Stimulated activated CD8-positive, alpha-beta memory T cell treated with anti-CD3 and anti-CD28 coated beads, Interleukin-7, amount 100 ng/mL, for 1 hour (primary cell): ENCODE results near the gene SCN2A.
"Not testable (repeated sequence)": the region's sequence is repeated elsewhere in the genome, so short reads cannot be mapped to it uniquely, and the experiment has no call there.

ENCODE experiments used
- DNase-seq, 2 donors: peaks; one replicate each; pipeline ENCODE4 v3.0.0-alpha.2; 2020; ENCODE audit warnings: low read depth in 2 of 2

Gene SCN2A

DNA sequence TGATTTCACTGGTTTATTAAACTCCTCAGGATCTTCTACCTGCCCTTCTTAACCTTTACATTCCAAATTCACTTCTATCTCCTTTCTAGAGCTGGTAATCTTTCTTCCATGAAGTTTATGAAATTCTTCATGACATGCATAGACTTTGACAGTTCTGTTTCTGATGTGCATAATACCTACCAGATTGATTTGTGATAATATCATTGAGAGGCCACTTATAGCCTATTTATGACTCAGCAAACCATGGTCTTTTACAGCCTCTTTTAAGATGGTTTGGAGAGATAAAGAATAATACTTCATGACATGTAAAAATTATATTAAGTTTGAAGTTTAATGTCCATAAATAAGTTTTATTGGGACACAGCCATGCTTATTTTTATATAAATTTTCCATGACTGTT is 14.0 kb downstream of the SCN2A start:
- no peak for DNase-seq

GRCh38 chr2:165256618-165257017 is 17.4 kb downstream of the SCN2A start:
- DNase-seq = no peak

DNA sequence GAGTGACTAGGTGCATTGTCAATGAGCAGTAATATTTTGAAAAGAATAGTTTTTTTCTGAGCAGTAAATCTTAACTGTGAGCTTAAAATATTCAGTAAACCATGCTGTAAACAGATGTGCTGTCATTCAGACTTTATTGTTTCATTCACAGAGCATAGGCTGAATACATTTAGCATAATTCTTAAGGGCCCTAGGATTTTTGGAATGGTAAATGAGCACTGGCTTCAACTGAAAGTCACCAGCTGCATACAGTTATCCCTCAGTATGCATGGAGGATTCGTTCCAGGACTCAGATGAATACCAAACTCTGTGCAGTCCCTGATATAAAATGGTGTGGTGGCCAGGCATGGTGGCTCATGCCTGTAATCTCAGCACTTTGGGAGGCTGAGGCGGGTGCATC is 21.1 kb downstream of the SCN2A start:
- not testable (repeated sequence) for DNase-seq

GRCh38 chr2:165268754-165269153 is 29.5 kb downstream of the SCN2A start:
- DNase-seq = no peak

- no peak for DNase-seq
These were observed 34.0 kb downstream of the SCN2A start for GRCh38 chr2:165273176-165273575.

- DNase-seq = no peak
These were observed 35.5 kb downstream of the SCN2A start for GRCh38 chr2:165274698-165275097.

DNA sequence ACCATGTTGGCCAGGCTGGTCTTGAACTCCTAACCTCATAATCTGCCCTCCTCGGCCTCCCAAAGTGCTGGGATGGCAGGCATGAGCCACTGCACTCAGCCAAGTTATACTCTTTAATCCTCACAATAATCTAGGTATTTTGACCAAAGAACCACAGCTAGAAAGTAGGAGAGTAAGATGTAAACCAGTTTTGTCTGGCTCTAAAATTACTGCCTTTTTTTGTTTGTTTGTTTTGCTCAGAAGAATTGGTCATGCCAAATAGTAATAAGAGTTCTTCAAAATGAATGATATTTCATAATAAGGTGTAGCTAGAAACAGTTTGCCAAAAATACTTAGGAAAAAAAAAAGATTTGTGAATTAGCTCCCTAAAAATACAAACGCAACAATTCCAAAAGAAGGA is 36.7 kb downstream of the SCN2A start:
- no peak for DNase-seq

- no peak for DNase-seq
These were observed 38.1 kb downstream of the SCN2A start for GRCh38 chr2:165277295-165277694.

DNA sequence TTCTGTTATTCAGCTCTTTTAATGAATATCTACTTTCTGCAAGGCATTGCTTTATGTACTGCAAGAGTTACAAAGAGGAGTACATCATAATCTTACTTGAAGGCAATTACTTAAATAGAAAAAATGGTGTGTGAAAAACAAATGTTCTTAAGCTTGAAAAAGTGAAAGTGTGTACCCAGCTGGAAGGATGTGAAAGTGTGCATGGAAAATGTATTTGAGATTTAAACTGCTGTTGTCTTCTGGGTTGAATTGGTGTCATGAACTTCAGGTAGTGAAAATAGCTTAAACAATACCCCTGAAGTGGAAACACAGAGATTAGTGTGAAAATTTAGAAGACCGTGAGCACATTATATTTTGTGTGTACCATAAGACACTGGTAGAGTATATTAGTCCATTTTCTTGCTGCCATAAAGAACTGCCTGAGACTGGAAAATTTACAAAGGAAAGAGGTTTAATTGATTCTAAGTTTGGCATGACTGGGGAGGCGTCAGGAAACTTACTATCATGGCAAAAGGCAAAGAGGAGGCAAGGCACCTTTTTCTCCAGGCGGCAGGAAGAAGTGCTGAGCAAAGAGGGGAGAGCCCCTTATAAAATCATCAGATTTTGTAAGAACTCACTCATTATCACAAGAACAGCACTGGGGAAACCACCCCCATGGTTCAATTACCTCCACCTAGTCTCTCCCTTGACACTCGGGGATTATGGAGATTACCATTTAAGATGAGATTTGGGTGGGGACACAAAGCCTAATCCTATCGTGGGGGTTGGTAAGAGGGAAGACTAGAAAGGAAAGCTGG is 38.8 kb downstream of the SCN2A start:
- DNase-seq = no peak

DNA sequence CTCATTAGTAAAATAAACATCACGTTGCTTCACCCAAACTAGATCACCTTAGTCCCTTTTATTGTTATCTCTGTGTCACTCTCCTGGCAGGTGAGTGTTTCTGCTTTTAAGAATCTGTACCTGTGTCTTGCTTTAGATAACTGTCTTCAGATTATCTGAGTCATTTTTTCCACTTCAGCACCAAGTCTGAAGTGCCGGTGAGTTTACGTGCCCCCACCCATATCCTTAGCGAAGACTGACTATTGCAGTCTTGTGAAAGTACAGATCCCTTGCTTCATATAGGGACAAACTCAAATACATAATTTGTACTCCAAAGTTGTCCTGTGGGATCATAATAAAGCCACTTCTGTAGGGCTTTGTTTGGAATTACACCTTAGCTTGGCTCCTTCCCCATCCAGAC is 41.1 kb downstream of the SCN2A start:
- DNase-seq = no peak

- no peak for DNase-seq
These were observed 42.2 kb downstream of the SCN2A start for GRCh38 chr2:165281387-165281786.

- DNase-seq = no peak
These were observed 44.1 kb downstream of the SCN2A start for GRCh38 chr2:165283342-165283741.

- no peak for DNase-seq
These were observed 48.0 kb downstream of the SCN2A start for GRCh38 chr2:165287094-165287778.

- no peak for DNase-seq
These were observed 49.9 kb downstream of the SCN2A start for GRCh38 chr2:165289069-165289468.

DNA sequence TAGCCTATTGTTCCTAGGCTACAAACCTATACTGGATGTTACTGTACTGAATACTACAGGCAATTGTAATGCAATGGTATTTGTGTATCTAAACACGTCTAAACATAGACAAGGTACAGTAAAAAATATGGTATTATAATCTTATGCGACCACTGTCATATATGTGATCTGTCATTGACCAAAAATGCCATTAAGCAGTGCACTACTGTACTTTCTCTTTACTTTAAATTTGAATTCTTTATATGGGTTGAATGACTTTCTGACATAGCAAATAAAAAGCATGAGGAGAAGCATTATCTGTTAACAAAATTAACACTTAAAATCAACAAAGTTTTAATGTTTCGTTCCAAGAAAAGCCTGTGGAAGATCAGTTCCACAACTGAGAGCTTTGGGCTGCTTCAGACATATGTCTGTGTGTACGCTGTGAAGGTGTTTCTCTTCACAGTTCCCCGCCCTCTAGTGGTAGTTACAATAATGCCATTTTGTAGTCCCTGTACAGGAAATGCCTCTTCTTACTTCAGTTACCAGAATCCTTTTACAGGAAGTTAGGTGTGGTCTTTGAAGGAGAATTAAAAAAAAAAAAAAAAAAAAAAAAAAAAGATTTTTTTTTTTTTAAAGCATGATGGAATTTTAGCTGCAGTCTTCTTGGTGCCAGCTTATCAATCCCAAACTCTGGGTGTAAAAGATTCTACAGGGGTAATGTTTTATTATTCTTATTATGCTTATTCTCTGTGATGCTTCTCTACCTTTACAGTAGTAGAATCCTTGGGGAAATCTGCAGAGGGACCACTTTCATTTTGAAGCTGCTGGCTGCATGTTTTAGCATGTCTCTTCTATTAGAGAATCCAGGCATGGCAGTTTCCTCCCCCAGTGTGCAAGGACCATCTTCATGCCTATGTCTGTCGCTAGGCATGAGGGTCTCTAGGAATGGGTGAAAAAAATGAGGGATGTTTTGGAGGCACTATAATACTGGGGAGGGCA is 54.5 kb downstream of the SCN2A start:
- DNase-seq = peak in 1 of 2 donors; percentile 2

DNA sequence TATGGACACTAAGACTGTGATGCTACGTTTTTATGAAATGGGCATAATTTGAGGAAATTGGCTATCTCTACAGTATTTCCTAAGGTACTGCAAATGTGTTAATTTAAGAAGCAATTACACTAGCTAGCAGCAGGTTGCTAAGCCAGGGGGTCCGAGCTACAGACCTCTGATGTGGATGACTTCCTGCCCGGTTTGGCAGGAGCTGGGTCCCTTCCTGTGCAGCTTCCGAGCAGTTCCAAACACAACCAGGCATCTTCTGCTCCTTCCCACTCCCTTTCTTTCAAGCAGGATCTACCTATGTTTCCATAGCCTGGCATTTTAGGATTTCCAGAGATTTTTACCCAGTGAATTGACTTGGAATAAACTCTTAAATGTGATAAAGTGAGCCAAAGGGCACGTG is 55.7 kb downstream of the SCN2A start:
- DNase-seq = no peak

GRCh38 chr2:165295643-165296042 is 56.4 kb downstream of the SCN2A start:
- DNase-seq = no peak

GRCh38 chr2:165305391-165306096 is 66.3 kb downstream of the SCN2A start:
- no peak for DNase-seq

DNA sequence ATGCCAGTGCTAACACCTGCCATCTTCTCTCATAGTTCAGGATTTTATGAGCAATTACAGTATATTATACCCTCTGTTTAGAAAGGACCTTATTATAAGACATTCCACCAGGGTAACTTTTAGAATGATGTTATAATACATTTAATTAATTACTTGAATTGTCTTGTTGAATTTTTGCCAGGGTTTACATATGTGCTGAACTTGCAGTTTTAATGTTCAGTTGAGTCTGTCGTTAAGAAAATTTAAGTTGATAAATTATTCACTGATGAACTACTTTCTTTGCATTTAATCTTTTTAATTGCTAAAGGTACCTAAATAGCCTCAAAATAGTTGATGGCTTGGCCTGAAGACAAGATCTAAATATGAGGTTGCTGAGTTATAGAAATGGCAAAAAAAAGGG is 68.1 kb downstream of the SCN2A start:
- no peak for DNase-seq

DNA sequence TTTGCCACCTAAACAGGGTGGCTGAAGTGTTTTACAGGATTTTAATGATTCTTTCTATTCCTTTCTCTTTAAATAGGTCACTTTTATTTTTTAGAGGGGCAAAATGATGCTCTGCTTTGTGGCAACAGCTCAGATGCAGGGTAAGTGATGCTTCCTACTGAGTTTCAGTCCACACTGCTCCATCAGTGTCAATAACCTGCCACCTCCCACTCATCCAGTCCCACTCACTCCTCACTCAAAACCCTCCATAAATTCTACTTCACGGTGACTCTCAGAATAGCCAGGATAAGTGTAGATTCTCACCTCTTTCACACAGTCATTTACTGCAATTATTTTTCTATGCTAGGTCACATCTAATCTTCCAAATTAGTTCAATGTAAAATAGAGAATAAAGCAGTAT is 72.7 kb downstream of the SCN2A start:
- DNase-seq = no peak

DNA sequence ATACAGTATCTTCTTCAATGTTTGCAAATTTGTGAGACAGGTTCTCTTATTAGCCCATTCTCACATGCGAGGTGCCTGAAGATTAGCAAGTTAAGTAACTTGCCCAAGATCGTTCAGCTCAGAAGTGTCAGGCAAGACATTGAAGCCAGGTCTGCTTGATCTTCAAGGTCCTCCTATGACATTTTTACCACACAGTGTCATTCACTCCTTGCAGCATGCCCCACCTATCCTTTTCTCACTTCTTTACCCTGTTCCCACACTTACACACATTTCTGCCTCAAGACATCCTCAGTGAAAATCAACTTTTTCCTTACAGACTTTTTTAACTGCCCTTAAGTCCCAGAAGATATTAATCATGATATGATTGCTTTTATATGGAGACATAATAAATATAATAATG is 73.8 kb downstream of the SCN2A start:
- DNase-seq = no peak

DNA sequence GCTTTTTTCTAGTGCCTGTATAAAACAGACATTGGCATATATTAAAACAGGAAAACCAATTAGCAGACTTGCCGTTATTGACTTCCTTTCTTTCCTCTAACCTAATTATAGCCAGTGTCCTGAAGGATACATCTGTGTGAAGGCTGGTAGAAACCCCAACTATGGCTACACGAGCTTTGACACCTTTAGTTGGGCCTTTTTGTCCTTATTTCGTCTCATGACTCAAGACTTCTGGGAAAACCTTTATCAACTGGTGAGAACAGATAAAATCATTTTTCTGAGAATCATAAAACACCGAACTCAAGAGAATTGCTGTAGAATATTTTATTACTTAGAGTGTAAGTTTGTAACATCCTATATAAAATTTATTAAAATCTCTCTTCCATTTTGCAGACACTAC is 74.3 kb downstream of the SCN2A start:
- DNase-seq = no peak
